Neural crest cell (in vitro differentiated cells): Measurements from ENCODE around the gene TRMT6. TPM values are rescaled to one million over a fixed set of nuclear protein-coding genes. Genes with fewer than 3 reads are reported as not detected.
A peak's percentile ranks its signal among the peaks of the same experiment; 100 is the strongest.

ENCODE experiments used
- DNase-seq: peaks from one replicate; pipeline ENCODE4 v3.0.0; 2021; ENCODE audit warnings: low read depth, mixed read lengths, low spot score
- H3K27ac Mint-ChIP-seq: one replicate; pipeline ENCODE4 v1.8.0; 2021; ENCODE audit warnings: mild to moderate bottlenecking, mixed read lengths; ENCODE audit not compliant: unreplicated experiment
- H3K27me3 Mint-ChIP-seq: 2 replicates; pipeline ENCODE4 v1.8.0; 2021; ENCODE audit warnings: low read depth, mild to moderate bottlenecking, mixed read lengths
- H3K36me3 Mint-ChIP-seq: 2 replicates; pipeline ENCODE4 v1.8.0; 2021; ENCODE audit warnings: low read depth, mild to moderate bottlenecking, mixed read lengths
- H3K4me1 Mint-ChIP-seq: 2 replicates; pipeline ENCODE4 v1.8.0; 2021; ENCODE audit warnings: mixed read lengths
- H3K4me3 Mint-ChIP-seq: one replicate; pipeline ENCODE4 v1.8.0; 2021; ENCODE audit warnings: mild to moderate bottlenecking, mixed read lengths
- H3K9me3 Mint-ChIP-seq: 2 replicates; pipeline ENCODE4 v1.8.0; 2021; ENCODE audit warnings: mixed read lengths
- CTCF ChIP-seq: fragments of 200-600 bp; sonication (generic); conservative IDR thresholded peaks from 2 replicates; pipeline ENCODE4 v1.5.0; 2021; ENCODE audit warnings: antibody characterized with exemption, mild to moderate bottlenecking
- total RNA-seq: library from RNA; stranded (reverse); gene quantifications from 2 replicates; pipeline ENCODE4 v1.2.1, GENCODE V29; 2021

TRMT6 gene
- total RNA-seq, 1 donor from 2014 or later: 23.1 TPM

- Mint-ChIP-seq H3K36me3 (no peaks in the 10 kb centered on the region), H3K27ac (no peak overlapping the region), H3K4me1 (peaks cover 10% of the 10 kb centered on the region), H3K4me3 (no peak overlapping the region), H3K27me3 (peaks cover 32% of the 10 kb centered on the region), H3K9me3 (no peaks in the 10 kb centered on the region)
- no peak for DNase-seq
- TF ChIP-seq CTCF: no peak
Measured at GRCh38 chr20:5918856-5919625, 31.3 kb downstream of the TRMT6 start.

GRCh38 chr20:5914859-5915258 lies 35.5 kb downstream of the TRMT6 start:
- no peaks in the 10 kb centered on the region for H3K9me3 Mint-ChIP-seq
- peaks cover 58% of the 10 kb centered on the region for H3K27me3 Mint-ChIP-seq
- no peak overlapping the region for H3K4me3 Mint-ChIP-seq

GRCh38 chr20:5913166-5913565 lies 37.2 kb downstream of the TRMT6 start:
- H3K27ac Mint-ChIP-seq: no peak overlapping the region
- H3K9me3 Mint-ChIP-seq: no peaks in the 10 kb centered on the region
- H3K27me3 Mint-ChIP-seq: peaks cover 74% of the 10 kb centered on the region
- TF ChIP-seq CTCF: no peak
- H3K36me3 Mint-ChIP-seq: no peaks in the 10 kb centered on the region
- no peak for DNase-seq
- peaks cover 20% of the 10 kb centered on the region for H3K4me1 Mint-ChIP-seq
- H3K4me3 Mint-ChIP-seq: no peak overlapping the region

More at GRCh38 chr20:5914859-5915258, 35.5 kb downstream of the TRMT6 start:
- DNase-seq: no peak
- peaks cover 30% of the 10 kb centered on the region for H3K4me1 Mint-ChIP-seq
- no peak for TF ChIP-seq CTCF
- no peak overlapping the region for H3K27ac Mint-ChIP-seq
- H3K36me3 Mint-ChIP-seq: no peaks in the 10 kb centered on the region

- peak overlapping the region; percentile 6 for H3K4me3 Mint-ChIP-seq
Measured at GRCh38 chr20:5910186-5910585, 40.1 kb downstream of the TRMT6 start.

GRCh38 chr20:5908981-5909380 lies 41.4 kb downstream of the TRMT6 start:
- no peaks in the 10 kb centered on the region for H3K36me3 Mint-ChIP-seq
- no peak overlapping the region for H3K27ac Mint-ChIP-seq
- H3K9me3 Mint-ChIP-seq: no peaks in the 10 kb centered on the region
- peaks cover 86% of the 10 kb centered on the region for H3K27me3 Mint-ChIP-seq
- no peak for DNase-seq
- H3K4me3 Mint-ChIP-seq: no peak overlapping the region
- H3K4me1 Mint-ChIP-seq: peaks cover 20% of the 10 kb centered on the region
- no peak for TF ChIP-seq CTCF

More at GRCh38 chr20:5910186-5910585, 40.1 kb downstream of the TRMT6 start:
- DNase-seq: no peak
- TF ChIP-seq CTCF: no peak
- Mint-ChIP-seq H3K36me3 (no peaks in the 10 kb centered on the region), H3K27ac (no peak overlapping the region), H3K9me3 (no peaks in the 10 kb centered on the region), H3K4me1 (peaks cover 20% of the 10 kb centered on the region), H3K27me3 (peaks cover 89% of the 10 kb centered on the region)
